Stimulated activated naive B cell treated with anti-CD40 and anti-IgM and Interleukin-4, amounts not matched to agents 10 μg/mL and 1 μg/mL and 100 μg/mL, for 72 hours (primary cell): ENCODE data around the gene RUNX3.
"Not testable (repeated sequence)": the region's sequence is repeated elsewhere in the genome, so short reads cannot be mapped to it uniquely, and the experiment has no call there.

ENCODE experiments used
- ATAC-seq, 2 donors: fragments of 150-1000 bp; cut with Tn5 transposase; replicated peaks; 2 replicates each; pipeline ENCODE4 v1.10.0; 2021; ENCODE audit warnings: moderate library complexity in 1 of 2
- DNase-seq: peaks from one replicate; pipeline ENCODE4 v3.0.0; 2021
- H3K27ac Mint-ChIP-seq: one replicate; pipeline ENCODE4 v1.8.0; 2022; ENCODE audit warnings: mild to moderate bottlenecking, mixed read lengths
- H3K27me3 Mint-ChIP-seq, 2 donors: one replicate each; pipeline ENCODE4 v1.8.0; 2022; ENCODE audit warnings: mixed read lengths in 2 of 2
- H3K36me3 Mint-ChIP-seq, 2 donors: one replicate each; pipeline ENCODE4 v1.8.0; 2022; ENCODE audit warnings: mixed read lengths in 2 of 2, mild to moderate bottlenecking in 1 of 2
- H3K4me1 Mint-ChIP-seq, 2 donors: one replicate each; pipeline ENCODE4 v1.8.0; 2022; ENCODE audit warnings: mixed read lengths in 2 of 2, mild to moderate bottlenecking in 1 of 2
- H3K4me3 Mint-ChIP-seq, 2 donors: one replicate each; pipeline ENCODE4 v1.8.0; 2022; ENCODE audit warnings: mild to moderate bottlenecking in 2 of 2, mixed read lengths in 2 of 2, moderate library complexity in 1 of 2
- H3K9me3 Mint-ChIP-seq, 2 donors: one replicate each; pipeline ENCODE4 v1.8.0; 2022; ENCODE audit warnings: mixed read lengths in 2 of 2, mild to moderate bottlenecking in 1 of 2

The RUNX3 gene

DNA sequence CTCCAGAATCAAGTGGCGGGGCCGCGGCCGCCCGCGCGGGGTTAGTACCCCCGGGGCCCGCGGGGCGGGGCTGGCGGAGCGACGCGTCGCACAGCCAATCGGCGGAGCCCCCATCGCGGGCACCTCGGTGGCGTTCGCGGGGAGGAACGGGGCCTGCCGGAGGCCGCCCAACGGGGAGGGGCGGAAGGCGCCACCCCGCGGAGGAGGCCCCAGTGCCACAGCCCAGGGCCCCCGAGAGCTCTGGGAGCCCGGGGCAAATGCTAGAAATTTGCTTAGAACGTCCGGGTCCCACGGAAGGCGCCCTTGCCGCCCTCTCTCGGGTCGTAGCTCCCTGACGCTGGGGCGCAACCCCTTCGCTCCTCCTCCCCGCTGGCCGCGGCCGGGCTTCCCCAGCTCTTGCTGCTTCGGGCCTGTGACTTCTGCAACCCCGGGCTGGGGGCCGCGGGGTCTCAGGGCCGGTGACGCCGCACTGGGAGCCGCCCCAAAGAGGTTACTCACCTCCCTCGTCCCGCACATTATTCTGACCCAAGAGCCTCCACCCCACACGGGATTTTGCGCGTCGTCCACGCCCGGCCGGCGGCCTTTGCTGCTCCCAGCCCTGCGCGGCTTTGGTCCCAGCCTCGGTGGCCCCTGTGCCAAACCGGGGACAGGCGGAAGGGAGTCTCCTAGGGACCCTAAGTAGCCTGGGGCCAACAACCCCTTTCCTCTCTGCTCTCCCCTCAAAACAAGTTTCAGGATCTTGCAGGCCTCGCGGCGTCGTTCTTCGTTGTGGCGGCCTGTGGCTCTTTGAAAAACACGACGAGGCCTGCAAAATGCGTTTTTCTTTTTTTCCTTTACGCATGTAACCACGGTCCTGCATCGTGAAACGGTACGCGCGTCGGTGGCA lies at the start of gene RUNX3:
Gene RUNX3 (minus strand): TSS at position 17 of the 886 bp plus-strand sequence. CDS start 408 bp downstream, outside the sequence.
- H3K4me3 Mint-ChIP-seq: peak within 1 kb of the TSS; percentile 96 to 97
- no peaks in the 10 kb centered on the region for H3K27me3 Mint-ChIP-seq
- peak; percentile 94 for DNase-seq
- ATAC-seq: peak; percentile 80 to 86
- no peaks in the 10 kb centered on the region for H3K9me3 Mint-ChIP-seq
- peaks cover 40 to 68% of the 10 kb centered on the region in 2 donors for H3K36me3 Mint-ChIP-seq
- H3K27ac Mint-ChIP-seq: peak within 1 kb of the TSS; percentile 98
- peaks cover 50 to 75% of the 10 kb centered on the region in 2 donors for H3K4me1 Mint-ChIP-seq

DNA sequence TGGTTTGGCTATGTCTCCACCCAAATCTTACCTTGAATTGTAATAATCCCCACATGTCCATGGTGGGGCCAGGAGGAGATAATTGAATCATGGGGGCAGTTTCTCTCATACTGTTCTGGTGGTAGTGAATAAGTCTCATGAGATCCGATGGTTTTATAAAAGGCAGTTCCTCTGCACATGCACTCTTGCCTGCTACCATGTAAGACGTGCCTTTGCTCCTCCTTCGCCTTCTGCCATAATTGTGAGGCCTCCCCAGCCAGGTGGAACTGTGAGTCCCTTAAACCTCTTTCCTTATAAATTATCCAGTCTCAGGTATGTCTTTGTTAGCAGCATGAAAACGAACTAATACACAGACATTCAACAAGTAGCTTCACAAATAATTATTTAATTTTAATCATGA lies 49.2 kb upstream of the RUNX3 start:
- not testable (repeated sequence) for H3K4me3 Mint-ChIP-seq, DNase-seq, ATAC-seq, H3K27ac Mint-ChIP-seq, H3K27me3 Mint-ChIP-seq
- Mint-ChIP-seq H3K36me3 (peaks cover 13 to 18% of the 10 kb centered on the region in 2 donors), H3K4me1 (peaks cover 13 to 17% of the 10 kb centered on the region in 2 donors), H3K9me3 (peaks cover 20 to 26% of the 10 kb centered on the region in 2 donors)

DNA sequence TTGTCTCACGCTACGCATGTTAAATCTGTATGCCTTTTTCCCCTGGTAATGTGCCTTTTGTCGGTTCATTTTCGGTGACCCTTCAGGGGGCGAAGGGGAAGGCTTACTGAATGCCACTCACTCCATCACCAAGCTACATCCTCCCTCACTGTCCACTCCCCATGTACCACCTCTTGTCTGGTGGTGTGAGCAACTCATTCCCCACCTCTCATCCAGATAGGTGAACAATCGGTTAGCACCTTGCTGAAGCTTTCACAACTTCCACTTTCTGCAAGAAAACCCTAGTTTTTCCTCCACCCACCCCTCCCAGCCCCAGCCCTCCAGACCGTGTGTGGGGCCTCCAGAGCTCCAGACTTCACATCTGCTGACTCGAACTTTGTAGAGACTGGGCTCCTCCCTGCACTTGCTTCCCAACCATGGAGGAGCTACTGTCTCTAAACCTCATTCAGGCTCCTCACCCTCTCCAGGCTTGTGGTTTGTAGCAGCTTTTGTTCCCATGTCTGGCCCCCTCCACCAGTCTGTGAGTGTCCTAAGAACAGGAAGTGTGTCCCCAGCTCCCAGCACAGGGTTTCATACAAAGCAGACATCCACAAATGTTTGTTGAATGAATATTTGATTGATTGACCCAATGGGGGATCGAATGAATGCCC lies 48.4 kb upstream of the RUNX3 start:
- H3K36me3 Mint-ChIP-seq: peaks cover 16 to 20% of the 10 kb centered on the region in 2 donors
- ATAC-seq: peak; percentile 48 to 50
- peaks cover 4% of the 10 kb centered on the region in 2 donors for H3K27me3 Mint-ChIP-seq
- peaks cover 21 to 28% of the 10 kb centered on the region in 2 donors for H3K9me3 Mint-ChIP-seq
- no peak for DNase-seq
- no peak overlapping the region for H3K4me3 Mint-ChIP-seq
- H3K4me1 Mint-ChIP-seq: peaks cover 9 to 17% of the 10 kb centered on the region in 2 donors
- peak overlapping the region; percentile 81 for H3K27ac Mint-ChIP-seq

DNA sequence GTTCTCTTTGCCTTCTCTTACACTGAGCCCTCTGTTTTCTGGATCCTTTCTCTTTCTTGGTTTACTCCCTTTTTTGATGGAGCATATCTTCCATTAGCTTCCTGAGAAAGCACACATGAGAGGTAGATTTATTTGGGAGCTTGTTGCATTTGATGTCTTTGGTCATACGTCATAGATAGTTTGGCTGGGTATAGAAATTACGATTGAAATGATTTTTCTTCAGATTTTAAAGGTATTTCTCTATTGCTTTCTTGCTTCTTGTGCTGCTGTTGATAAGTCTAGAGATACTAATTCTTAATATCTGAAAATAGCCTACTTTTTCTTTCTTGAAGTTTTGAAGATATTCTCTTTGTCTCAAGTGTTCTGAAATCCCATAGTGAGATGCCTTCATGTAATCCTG lies 45.3 kb upstream of the RUNX3 start:
- H3K27me3 Mint-ChIP-seq: peaks cover 0 to 4% of the 10 kb centered on the region in 2 donors
- DNase-seq (no peak), ATAC-seq (no peak)
- H3K9me3 Mint-ChIP-seq: peaks cover 21 to 31% of the 10 kb centered on the region in 2 donors
- no peak overlapping the region for H3K27ac Mint-ChIP-seq
- H3K4me3 Mint-ChIP-seq: no peak overlapping the region
- peaks cover 31 to 40% of the 10 kb centered on the region in 2 donors for H3K4me1 Mint-ChIP-seq
- H3K36me3 Mint-ChIP-seq: peaks cover 16 to 20% of the 10 kb centered on the region in 2 donors

DNA sequence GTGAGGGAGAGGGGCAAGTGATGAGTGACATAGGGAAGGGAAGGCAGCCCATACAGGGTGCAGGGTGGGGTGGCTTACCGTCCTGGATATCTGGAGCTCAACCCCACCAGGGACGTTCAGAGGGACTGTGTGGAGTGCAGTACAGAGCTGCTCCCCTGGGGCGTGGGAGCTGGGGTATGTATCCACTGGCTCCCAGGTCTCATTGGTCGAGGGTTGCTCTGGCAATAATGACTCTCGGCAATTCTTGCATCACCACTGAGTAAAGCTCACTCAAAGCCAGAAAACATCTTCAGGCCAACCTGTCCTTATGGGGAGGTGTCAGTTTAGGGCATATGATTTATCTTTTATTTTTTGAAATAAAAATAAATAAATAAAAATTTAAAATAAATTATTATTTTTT lies 43.2 kb upstream of the RUNX3 start:
- DNase-seq (no peak), ATAC-seq (no peak)
- H3K9me3 Mint-ChIP-seq: peaks cover 21 to 31% of the 10 kb centered on the region in 2 donors
- peaks cover 16 to 20% of the 10 kb centered on the region in 2 donors for H3K36me3 Mint-ChIP-seq
- no peak overlapping the region for H3K27ac Mint-ChIP-seq
- peaks cover 0 to 2% of the 10 kb centered on the region in 2 donors for H3K27me3 Mint-ChIP-seq
- no peak overlapping the region for H3K4me3 Mint-ChIP-seq
- H3K4me1 Mint-ChIP-seq: peaks cover 33 to 45% of the 10 kb centered on the region in 2 donors

DNA sequence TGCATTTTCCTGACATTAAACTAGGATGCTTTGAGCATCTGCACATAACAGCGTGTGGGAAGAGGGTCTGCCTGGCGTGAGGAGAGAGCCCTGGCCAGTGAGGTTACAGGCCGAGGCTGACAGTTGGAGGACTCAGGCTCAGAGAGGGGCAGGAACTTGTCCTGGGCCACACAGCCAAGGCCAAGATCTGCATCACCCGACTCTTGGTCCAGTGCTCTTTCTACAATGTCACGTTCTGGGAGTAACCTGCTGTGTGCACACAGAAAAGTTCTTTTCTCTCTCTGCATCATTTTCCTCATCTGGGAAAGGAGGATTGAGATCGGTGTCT lies 42.8 kb upstream of the RUNX3 start:
- ATAC-seq (no peak), DNase-seq (no peak)
- Mint-ChIP-seq H3K27ac (no peak overlapping the region), H3K36me3 (peaks cover 16 to 20% of the 10 kb centered on the region in 2 donors), H3K9me3 (peaks cover 21 to 31% of the 10 kb centered on the region in 2 donors), H3K27me3 (no peaks in the 10 kb centered on the region), H3K4me3 (no peak overlapping the region), H3K4me1 (peaks cover 31 to 42% of the 10 kb centered on the region in 2 donors)

DNA sequence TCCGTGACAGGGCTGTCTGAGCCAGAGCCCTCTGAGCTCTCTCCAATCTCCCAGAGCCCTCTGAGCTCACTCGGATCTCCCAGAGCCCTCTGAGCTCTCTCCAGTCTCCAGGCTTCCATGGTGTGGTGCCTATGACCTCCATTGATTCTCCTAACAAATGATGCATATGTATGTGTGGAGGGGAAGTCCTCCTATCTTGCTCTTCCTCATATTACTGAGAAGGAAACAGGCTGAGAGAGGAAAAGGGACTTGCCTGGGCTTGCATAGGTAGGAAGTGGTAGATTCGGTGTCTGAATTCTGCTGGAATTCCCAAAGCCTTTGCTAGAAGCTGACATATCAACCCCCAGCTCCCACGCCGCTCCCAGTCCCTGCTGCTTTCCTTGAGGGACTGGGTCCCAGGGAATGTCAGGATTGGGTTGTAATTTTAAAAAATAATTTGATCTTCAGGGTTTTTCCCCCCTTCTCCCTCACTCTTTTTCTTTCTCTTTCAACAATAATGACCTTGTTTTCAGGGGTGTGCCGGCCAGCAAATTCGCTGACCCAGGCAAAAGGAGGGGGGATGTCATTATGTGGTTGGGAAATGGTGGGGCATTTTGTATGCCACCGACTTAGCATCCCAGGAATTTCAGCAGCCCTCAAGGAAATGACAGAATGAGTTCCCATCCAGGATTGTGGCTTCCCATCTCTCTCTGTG lies 42.3 kb upstream of the RUNX3 start:
- Mint-ChIP-seq H3K27me3 (no peaks in the 10 kb centered on the region), H3K27ac (no peak overlapping the region), H3K4me3 (no peak overlapping the region), H3K36me3 (peaks cover 16 to 20% of the 10 kb centered on the region in 2 donors), H3K9me3 (peaks cover 21 to 31% of the 10 kb centered on the region in 2 donors), H3K4me1 (peaks cover 31 to 43% of the 10 kb centered on the region in 2 donors)
- ATAC-seq: peak; percentile 24 to 55
- DNase-seq: no peak

DNA sequence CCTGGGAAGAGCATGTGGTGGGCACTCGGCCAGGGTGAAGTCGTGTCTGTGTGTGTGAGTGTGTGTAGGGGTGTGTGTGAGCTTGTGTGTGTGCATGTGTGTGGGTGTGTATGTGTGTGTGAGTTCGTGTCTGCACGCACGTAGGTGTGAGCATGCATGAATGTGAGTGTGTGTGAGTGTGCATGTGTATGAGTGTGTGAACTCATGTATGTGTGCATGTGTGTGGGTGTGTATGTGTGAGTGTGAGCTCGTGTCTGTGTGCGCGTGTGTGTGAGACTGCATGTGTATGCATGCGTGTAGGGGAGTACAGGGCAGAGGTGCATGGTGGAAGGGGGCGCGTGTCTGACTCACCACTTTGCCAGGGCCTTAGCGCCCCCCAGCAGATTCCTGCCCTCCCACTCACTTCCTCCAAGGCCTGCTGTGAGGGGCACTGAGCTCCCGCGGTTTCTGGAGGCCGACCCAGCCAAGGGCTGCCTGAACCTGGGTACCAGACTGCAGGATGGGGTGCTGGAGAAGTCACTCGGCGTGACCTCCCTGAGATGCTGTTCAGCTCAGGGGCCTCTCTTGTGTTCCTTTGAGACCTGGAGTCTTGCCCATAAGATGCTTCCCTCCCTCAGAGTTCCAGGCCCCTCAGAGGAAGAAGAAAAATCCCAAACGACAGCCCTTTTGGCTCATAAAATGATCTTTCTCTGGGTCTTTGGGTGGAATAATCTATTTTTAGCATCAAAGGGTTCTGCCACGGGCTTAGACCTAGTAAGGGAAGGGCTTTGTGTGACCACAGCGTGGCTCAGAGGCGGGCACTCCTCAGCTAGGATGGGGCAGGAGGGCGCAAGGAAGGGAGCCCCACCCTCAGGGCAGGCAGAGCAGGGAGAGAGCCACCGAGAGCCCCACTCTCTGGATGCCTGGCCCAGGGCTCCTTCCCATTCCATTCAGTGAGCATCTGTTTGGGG lies 41.1 kb upstream of the RUNX3 start:
- H3K36me3 Mint-ChIP-seq: peaks cover 13 to 15% of the 10 kb centered on the region in 2 donors
- H3K27ac Mint-ChIP-seq: peak overlapping the region; percentile 33
- H3K4me1 Mint-ChIP-seq: peaks cover 34 to 55% of the 10 kb centered on the region in 2 donors
- peaks cover 16 to 25% of the 10 kb centered on the region in 2 donors for H3K9me3 Mint-ChIP-seq
- no peaks in the 10 kb centered on the region for H3K27me3 Mint-ChIP-seq
- DNase-seq: no peak
- peak in 1 of 2 donors; percentile 15 for ATAC-seq
- H3K4me3 Mint-ChIP-seq: no peak overlapping the region

DNA sequence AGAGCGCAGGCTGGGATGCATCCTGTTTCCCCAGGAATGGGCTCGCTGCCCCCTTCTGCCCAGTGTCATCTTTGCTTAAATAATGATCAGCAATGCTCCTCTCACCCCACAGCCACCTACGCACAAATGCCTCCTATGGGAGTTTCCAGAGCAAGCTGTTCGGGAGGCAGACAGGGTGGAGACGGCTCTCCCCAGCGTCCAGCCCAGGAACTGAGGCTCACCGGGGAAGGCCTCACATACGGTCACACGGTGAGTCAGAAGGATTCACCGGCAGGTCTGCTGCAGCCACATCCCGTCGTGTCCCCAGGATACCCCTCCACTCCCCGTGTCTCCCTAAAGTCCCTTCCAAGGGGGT lies 40.3 kb upstream of the RUNX3 start:
- peaks cover 11 to 16% of the 10 kb centered on the region in 2 donors for H3K9me3 Mint-ChIP-seq
- ATAC-seq: no peak
- no peak overlapping the region for H3K27ac Mint-ChIP-seq

DNA sequence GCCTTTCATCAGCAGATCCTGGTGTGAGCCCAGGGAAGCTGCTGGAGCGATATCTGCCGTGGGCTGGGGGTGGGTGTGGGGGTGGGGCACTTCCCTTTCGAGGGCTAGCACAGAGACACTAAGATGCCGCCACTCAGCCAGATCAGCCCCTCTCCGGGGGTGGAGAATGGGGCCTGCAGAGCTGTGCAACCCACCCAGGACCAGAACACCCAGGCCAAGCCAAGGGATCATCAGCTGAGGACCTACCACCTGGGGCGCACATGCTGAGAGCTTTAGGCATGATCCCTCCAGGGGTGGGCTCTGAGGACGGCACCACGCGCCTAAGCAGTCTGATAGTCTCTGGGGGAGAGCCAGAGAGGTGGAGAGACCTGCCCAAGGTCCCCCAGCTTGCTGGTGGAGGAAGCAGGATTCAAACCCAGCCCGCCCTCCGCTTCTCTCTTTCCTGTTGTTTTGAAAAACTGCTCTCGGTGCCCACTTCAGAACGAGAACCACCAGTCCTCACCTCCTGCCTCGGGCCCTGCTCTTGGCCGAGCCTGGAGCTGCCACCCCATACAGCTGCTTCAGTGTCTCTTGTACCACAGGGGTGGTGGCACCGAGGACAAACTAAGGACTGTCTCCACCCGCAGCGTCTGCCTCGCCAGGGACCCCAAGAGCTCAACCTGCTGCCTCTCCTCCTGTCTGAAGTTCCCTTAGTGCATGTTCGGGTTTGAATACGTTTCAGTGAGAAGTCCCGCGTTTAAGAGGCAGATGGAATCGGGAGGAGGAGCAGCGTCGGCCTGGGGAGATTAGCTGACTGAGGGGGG lies 39.7 kb upstream of the RUNX3 start:
- peak overlapping the region; percentile 90 for H3K27ac Mint-ChIP-seq
- no peak overlapping the region for H3K4me3 Mint-ChIP-seq
- ATAC-seq (no peak), DNase-seq (no peak)
- peaks cover 41 to 69% of the 10 kb centered on the region in 2 donors for H3K4me1 Mint-ChIP-seq
- peaks cover 7 to 9% of the 10 kb centered on the region in 2 donors for H3K36me3 Mint-ChIP-seq
- H3K27me3 Mint-ChIP-seq: no peaks in the 10 kb centered on the region
- peaks cover 6 to 10% of the 10 kb centered on the region in 2 donors for H3K9me3 Mint-ChIP-seq

More for the DNA sequence above, 40.3 kb upstream of the RUNX3 start:
- DNase-seq: no peak
- Mint-ChIP-seq H3K27me3 (no peaks in the 10 kb centered on the region), H3K4me3 (no peak overlapping the region), H3K4me1 (peaks cover 41 to 63% of the 10 kb centered on the region in 2 donors), H3K36me3 (peaks cover 13% of the 10 kb centered on the region in 2 donors)

DNA sequence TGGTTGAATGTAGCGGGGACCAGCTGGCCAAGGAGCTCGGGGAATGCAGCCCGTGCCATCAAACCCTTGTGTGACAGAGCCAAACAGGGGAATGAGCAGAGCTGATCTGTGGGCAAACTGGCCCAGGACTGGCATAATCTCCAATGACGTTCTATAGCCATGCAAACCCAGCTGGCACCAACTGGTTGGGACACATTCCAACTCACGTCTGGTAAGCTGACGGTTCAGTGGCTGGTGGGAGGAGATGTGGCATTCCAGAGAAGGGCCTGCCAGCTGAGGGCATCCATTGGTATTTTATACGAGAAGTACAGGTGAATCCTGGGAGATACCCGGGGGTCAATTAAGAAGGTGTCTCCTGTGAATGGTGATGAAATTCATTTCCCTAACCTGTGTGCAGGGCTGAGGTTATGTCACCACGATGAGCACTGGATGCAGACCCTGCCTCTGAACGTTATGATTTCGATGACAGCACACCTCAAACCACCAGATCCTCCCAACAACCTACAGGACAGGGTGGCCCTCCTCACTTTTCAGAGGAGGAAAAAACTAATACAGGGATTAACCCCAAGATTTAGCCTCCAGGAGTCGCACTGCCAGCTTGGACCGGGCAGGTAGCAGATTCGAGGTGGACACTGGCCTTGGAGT lies 39.0 kb upstream of the RUNX3 start:
- no peaks in the 10 kb centered on the region for H3K27me3 Mint-ChIP-seq
- H3K36me3 Mint-ChIP-seq: peaks cover 7 to 8% of the 10 kb centered on the region in 2 donors
- peaks cover 44 to 76% of the 10 kb centered on the region in 2 donors for H3K4me1 Mint-ChIP-seq
- DNase-seq: no peak
- no peak overlapping the region for H3K4me3 Mint-ChIP-seq
- no peak overlapping the region for H3K27ac Mint-ChIP-seq
- H3K9me3 Mint-ChIP-seq: peaks cover 0 to 3% of the 10 kb centered on the region in 2 donors
- ATAC-seq: no peak

DNA sequence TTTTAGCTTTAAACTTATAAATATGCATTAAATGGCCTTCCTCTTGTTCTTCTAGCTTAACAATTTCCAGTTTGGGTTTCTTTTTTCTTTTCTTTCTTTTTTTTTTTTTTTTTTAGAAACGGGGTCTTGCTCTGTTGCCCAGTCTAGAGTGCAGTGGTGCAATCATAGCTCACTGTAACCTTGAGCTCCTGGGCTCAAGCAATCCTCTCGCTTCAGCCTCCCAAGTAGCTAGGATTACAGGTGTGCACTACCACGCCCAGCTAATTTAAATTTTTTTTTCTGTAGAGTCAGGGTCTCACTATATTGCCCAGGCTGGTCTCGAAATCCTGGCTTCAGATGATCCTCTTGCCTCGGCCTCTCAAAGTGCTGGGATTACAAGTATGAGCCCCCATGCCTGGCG lies 37.9 kb upstream of the RUNX3 start:
- Mint-ChIP-seq H3K4me3 (no peak overlapping the region), H3K27me3 (no peaks in the 10 kb centered on the region), H3K4me1 (peaks cover 49 to 83% of the 10 kb centered on the region in 2 donors), H3K36me3 (peaks cover 16 to 17% of the 10 kb centered on the region in 2 donors), H3K9me3 (peaks cover 0 to under 1% of the 10 kb centered on the region in 2 donors), H3K27ac (peak overlapping the region; percentile 80)
- ATAC-seq: no peak
- DNase-seq: no peak
